Retinal pigment epithelial cell (primary cell): ENCODE data around the gene SLC44A3.

ENCODE experiments used
- DNase-seq: peaks from one replicate; pipeline ENCODE4 v3.0.0-alpha.2; 2010; ENCODE audit warnings: low read depth
- H3K4me3 ChIP-seq: 2 replicates; pipeline ENCODE4 v1.5.1; 2011; ENCODE audit warnings: mild to moderate bottlenecking, low read length, control low read depth, moderate library complexity
- TF ChIP-seq, protein P1 (sequence below): conservative IDR thresholded peaks from 2 replicates; pipeline ENCODE4 v1.5.1; 2011; ENCODE audit warnings: low read depth, low read length, control low read depth, inconsistent platforms

Gene SLC44A3

DNA sequence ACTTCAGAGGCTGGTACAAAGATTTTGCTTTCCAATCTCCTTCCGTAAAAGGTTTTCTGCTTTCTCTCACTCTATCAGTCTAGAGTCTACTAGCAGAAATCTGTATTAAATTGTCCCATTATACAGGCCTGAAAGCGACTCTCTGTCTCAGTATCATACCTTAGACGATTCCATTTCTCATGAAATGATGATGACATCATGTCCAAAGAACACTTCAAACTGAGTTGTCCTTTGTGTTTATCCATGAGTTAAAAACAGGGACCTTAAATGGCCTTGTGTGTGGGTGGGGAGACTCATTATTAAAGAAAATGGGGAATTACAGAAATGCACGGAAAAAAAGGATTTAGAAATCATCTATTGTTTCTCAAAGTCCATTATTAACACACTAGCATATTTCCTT is 21.0 kb upstream of the SLC44A3 start:
- no peak overlapping the region for H3K4me3 ChIP-seq
- TF ChIP-seq, protein P1, sequence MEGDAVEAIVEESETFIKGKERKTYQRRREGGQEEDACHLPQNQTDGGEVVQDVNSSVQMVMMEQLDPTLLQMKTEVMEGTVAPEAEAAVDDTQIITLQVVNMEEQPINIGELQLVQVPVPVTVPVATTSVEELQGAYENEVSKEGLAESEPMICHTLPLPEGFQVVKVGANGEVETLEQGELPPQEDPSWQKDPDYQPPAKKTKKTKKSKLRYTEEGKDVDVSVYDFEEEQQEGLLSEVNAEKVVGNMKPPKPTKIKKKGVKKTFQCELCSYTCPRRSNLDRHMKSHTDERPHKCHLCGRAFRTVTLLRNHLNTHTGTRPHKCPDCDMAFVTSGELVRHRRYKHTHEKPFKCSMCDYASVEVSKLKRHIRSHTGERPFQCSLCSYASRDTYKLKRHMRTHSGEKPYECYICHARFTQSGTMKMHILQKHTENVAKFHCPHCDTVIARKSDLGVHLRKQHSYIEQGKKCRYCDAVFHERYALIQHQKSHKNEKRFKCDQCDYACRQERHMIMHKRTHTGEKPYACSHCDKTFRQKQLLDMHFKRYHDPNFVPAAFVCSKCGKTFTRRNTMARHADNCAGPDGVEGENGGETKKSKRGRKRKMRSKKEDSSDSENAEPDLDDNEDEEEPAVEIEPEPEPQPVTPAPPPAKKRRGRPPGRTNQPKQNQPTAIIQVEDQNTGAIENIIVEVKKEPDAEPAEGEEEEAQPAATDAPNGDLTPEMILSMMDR, result no peak
- no peak for DNase-seq

DNA sequence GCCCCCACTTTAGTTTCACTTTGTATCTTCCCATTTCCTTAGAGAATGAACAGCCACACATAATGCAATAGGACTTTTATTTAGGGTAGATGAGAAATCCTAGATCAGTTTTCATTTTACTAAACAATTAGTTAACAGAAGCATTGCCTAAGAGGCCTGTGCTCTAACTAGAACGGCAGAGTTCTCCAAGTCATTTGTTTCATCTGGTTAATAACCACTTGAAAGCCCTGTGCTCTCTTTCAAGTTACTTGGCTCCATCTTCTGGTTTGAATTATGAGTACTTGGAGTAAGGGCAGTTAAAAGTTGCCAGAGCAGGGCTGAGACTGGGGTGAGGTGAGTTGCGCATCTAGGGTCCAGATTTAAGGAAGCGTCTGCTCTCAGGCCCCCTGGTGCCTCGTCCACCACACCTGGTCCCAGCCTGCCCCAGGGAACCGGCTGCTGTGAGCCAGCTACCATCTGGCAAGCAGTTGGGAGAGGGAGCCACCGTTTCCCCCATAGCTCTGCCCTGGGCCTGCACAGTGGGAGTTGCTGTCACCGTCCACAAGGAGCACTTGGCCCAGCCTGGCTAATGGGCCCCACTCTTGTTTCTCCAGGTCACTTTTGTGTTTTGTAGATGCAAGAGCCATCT is 18.1 kb upstream of the SLC44A3 start:
- H3K4me3 ChIP-seq, result no peak overlapping the region
- peak; percentile 66 for DNase-seq
- TF ChIP-seq, protein P1, result peak; percentile 47

DNA sequence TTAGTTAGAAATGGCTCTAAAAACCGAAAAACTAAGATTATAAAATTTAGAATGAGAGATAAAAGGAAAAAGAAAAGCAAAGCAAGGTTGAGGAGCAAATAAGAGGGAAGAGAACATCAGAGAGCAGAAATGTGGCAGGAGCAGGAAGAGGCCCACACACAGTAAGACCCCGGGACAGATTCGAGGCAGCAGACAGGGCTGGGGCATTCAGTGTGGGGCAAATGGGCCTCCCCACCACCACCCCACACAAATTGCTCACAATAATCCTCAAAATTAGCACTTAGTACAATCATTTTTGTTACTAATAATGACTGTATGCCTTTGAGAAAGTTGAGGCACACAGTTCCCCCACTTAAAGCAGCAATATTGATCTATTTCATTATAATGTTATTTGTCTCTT is 17.1 kb upstream of the SLC44A3 start:
- no peak for DNase-seq
- H3K4me3 ChIP-seq, result no peak overlapping the region
- TF ChIP-seq, protein P1, result no peak

DNA sequence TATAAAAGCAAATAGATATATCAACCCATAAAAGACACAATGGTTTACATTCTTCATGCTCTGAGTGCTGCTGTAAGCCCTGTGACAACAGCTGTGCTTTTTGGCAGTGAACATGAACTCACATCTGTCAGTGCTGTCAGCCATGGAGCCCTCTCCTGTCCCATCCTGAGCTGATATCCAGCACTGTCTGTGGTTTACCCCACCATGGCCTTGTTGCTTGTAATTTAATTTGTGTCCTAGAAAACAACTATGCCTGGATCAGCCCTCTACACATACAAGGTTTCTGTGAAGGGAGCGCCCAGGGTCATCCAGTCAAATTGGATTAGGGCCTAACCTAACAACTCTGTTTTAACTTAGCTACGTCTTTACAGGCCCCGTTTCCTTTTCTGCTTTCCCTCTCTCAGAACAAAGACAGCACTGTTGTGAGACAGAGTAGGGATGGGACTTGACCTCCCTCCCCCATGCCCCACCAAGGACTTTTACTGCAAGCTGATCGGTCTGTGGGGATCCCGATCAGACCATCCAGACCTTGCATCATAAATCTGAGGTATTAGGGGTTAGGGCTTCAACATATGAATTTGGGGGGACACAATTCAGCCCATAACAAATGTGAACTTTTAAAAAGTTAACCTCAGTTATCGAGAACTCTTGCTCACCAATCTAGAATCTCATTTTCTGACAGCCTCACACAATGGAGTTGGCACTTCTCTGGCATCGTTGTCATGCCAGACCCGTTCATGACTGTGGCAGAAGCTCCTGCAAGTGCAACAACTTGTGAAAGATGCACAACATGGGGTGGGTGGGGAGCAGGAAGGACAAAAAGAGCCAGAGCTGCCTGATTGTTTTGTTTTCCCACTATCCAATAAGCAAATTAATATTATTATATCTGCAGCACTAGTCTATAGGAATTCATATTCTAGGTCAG is 16.4 kb upstream of the SLC44A3 start:
- TF ChIP-seq, protein P1, result no peak
- no peak overlapping the region for H3K4me3 ChIP-seq
- no peak for DNase-seq

DNA sequence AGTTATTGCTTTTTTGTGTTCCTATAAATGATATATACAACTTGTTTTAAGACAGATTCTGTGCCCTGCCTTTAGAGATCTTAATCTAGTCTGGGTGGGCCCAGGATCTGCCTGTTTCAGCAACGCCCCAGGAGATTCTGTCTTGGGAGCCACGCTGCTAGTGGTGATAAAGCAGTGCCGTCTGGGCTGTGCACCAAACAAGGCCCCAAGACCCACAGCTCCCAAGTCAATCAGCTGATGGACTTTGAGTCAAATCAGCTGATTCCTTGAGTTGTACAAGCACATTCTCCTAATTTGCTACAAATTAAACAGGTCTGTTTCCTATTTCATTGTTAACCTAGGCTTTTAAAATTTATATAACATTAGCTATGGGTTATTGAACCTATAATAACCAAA is 15.7 kb upstream of the SLC44A3 start:
- TF ChIP-seq, protein P1, result no peak
- DNase-seq, result no peak
- H3K4me3 ChIP-seq, result no peak overlapping the region

GRCh38 chr1:94805912-94806311 is 14.2 kb upstream of the SLC44A3 start:
- peak overlapping the region; percentile 44 for H3K4me3 ChIP-seq
- no peak for DNase-seq
- TF ChIP-seq, protein P1, result peak; percentile 98
